Thoracic aorta (tissue), 2 donors: ENCODE results near the gene BORCS5. TPM values are rescaled to one million over a fixed set of nuclear protein-coding genes. Genes with fewer than 3 reads are reported as not detected.
A peak's percentile ranks its signal among the peaks of the same experiment; 100 is the strongest.
"Not testable (repeated sequence)": the region's sequence is repeated elsewhere in the genome, so short reads cannot be mapped to it uniquely, and the experiment has no call there.

ENCODE experiments used
- ATAC-seq: fragments of 150-250 bp; one replicate; pipeline ENCODE4 v1.8.0; 2017; ENCODE audit warnings: low read depth; ENCODE audit not compliant: insufficient number of reproducible peaks, low FRiP score
- DNase-seq: peaks from one replicate; pipeline ENCODE4 v3.0.0-alpha.2; 2020; ENCODE audit warnings: low spot score
- H3K27ac ChIP-seq, 2 donors: fragments of 200-600 bp; sonication (generic); 1 replicate in 1 of 2; 2 replicates in 1 of 2; pipeline ENCODE4 v1.5.1; 2016; ENCODE audit warnings: mild to moderate bottlenecking in 2 of 2, moderate library complexity in 2 of 2
- H3K27me3 ChIP-seq: fragments of 200-600 bp; sonication (generic); replicated peaks from 2 replicates; pipeline ENCODE4 v1.6.0; 2016; ENCODE audit warnings: mild to moderate bottlenecking; ENCODE audit not compliant: insufficient read depth
- H3K36me3 ChIP-seq: fragments of 200-600 bp; sonication (generic); one replicate; pipeline ENCODE4 v1.5.1; 2016
- H3K4me1 ChIP-seq, 2 donors: fragments of 200-600 bp; sonication (generic); 1 replicate in 1 of 2; 2 replicates in 1 of 2; pipeline versions ENCODE4 v1.5.1 to v1.6.0; 2016; ENCODE audit warnings: low read depth in 2 of 2, mild to moderate bottlenecking in 1 of 2; ENCODE audit not compliant: control insufficient read depth in 1 of 2
- H3K4me3 ChIP-seq: fragments of 200-600 bp; sonication (generic); 2 replicates; pipeline ENCODE4 v1.5.1; 2016; ENCODE audit warnings: mild to moderate bottlenecking
- H3K9me3 ChIP-seq: fragments of 200-600 bp; sonication (generic); 2 replicates; pipeline ENCODE4 v1.5.1; 2016
- total RNA-seq, 2 donors: library from RNA; depleted of rRNA; stranded (reverse); fragments of >200 nt; gene quantifications; one replicate each; pipeline versions ENCODE4 v1.1.0 to v1.2.3, GENCODE V29; 2016
- TF ChIP-seq, protein P1 (sequence below): fragments of 200-600 bp; sonication (generic); IDR thresholded peaks from one replicate; pipeline ENCODE4 v1.5.1; 2019; ENCODE audit warnings: antibody characterized with exemption

Gene BORCS5
- total RNA-seq: 10 to 100 TPM; 20.6 to 27.1 TPM

DNA sequence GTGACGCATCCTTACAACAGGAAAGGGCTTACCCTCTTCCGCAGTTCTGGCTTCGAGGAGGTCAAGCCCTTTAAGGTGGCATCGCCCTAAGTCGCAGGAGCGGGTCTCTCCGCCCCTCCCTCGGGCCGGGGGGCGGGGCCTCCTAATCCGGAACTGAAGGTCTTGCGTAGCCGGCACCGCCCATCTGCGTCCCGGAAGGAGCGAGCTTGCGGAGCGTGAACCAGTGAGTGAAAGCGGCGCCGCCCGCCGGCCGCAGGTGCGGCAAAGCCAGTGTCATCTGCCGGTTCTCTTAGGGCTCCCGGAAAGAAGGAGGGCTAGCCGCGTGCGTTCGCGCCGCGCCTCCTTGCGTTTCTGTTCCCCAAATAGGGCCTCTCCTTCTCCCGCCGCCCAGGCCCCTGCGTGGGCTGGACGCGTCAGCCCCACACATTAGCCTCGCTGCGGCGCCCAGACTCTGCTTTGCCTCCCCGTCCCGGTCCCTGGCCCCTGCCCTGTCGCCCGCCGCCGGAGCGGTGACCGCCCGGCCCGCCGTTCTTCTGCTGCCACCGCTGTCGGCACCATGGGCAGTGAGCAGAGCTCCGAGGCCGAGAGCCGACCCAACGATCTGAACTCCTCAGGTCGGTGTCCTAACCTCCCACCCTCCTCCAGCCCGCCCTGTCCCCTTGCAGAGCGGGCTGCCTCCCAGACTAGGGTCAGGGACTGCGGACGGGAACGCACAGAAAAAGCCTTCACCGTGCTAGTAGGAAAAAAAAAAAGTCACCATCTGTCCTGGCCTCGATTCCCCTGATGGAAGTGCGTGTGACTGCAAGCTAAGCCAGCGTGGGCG is at the start of gene BORCS5:
Gene BORCS5 (plus strand): TSS at position 183 of the 823 bp plus-strand sequence. CDS start 374 bp downstream, at position 557.
- H3K36me3 ChIP-seq: no peaks in the 10 kb centered on the region
- ATAC-seq: peak; percentile 95
- DNase-seq: peak; percentile 84
- H3K4me1 ChIP-seq: peaks cover 2 to 29% of the 10 kb centered on the region in 2 donors
- H3K27me3 ChIP-seq: no peaks in the 10 kb centered on the region
- peak within 1 kb of the TSS; percentile 86 for H3K4me3 ChIP-seq
- no peaks in the 10 kb centered on the region for H3K9me3 ChIP-seq
- TF ChIP-seq, protein P1, sequence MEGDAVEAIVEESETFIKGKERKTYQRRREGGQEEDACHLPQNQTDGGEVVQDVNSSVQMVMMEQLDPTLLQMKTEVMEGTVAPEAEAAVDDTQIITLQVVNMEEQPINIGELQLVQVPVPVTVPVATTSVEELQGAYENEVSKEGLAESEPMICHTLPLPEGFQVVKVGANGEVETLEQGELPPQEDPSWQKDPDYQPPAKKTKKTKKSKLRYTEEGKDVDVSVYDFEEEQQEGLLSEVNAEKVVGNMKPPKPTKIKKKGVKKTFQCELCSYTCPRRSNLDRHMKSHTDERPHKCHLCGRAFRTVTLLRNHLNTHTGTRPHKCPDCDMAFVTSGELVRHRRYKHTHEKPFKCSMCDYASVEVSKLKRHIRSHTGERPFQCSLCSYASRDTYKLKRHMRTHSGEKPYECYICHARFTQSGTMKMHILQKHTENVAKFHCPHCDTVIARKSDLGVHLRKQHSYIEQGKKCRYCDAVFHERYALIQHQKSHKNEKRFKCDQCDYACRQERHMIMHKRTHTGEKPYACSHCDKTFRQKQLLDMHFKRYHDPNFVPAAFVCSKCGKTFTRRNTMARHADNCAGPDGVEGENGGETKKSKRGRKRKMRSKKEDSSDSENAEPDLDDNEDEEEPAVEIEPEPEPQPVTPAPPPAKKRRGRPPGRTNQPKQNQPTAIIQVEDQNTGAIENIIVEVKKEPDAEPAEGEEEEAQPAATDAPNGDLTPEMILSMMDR: peak; percentile 11
- peak within 1 kb of the TSS; percentile 94 to 99 for H3K27ac ChIP-seq

DNA sequence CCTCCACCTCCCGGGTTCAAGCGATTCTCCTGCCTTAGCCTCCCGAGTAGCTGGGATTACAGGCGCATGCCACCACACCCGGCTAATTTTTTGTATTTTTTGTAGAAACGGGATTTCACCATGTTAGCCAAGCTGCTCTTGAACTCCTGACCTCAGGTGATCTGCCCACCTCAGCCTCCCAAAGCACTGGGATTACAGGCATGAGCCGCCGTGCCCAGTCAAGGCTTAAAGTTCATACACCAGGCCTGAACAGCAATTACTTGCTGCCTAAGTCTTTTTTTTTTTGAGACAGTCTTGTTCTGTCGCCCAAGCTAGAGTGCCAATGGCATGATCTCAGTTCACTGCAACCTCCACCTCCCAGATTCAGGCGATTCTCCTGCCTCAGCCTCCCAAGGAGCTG is 46.2 kb upstream of the BORCS5 start:
- not testable (repeated sequence) for H3K4me1 ChIP-seq, H3K36me3 ChIP-seq, DNase-seq, H3K27ac ChIP-seq, H3K4me3 ChIP-seq, ATAC-seq, H3K9me3 ChIP-seq, H3K27me3 ChIP-seq

DNA sequence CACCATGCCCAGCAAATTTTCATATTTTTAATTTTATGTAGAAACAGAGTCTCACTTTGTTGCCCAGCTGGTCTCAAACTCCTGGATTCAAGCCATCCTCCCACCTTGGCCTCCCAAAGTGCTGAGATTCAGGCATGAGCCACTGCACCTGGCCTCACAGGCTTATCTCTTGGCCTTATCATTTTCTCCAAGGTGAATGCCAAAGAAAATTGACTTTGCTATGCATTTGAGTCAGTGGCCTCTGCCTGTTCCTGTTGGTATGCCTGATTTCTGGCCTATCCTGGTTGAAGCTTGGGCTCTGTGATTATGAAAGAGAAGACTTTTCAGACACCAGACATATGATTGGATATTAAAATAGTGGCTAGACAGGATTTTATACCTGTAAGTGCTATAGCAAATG is 41.0 kb upstream of the BORCS5 start:
- TF ChIP-seq, protein P1: no peak
- peaks cover 0 to 14% of the 10 kb centered on the region in 2 donors for H3K4me1 ChIP-seq
- no peaks in the 10 kb centered on the region for H3K27me3 ChIP-seq
- no peak overlapping the region for H3K27ac ChIP-seq
- H3K36me3 ChIP-seq: no peaks in the 10 kb centered on the region
- ATAC-seq (no peak), DNase-seq (no peak)
- no peak overlapping the region for H3K4me3 ChIP-seq
- no peaks in the 10 kb centered on the region for H3K9me3 ChIP-seq

DNA sequence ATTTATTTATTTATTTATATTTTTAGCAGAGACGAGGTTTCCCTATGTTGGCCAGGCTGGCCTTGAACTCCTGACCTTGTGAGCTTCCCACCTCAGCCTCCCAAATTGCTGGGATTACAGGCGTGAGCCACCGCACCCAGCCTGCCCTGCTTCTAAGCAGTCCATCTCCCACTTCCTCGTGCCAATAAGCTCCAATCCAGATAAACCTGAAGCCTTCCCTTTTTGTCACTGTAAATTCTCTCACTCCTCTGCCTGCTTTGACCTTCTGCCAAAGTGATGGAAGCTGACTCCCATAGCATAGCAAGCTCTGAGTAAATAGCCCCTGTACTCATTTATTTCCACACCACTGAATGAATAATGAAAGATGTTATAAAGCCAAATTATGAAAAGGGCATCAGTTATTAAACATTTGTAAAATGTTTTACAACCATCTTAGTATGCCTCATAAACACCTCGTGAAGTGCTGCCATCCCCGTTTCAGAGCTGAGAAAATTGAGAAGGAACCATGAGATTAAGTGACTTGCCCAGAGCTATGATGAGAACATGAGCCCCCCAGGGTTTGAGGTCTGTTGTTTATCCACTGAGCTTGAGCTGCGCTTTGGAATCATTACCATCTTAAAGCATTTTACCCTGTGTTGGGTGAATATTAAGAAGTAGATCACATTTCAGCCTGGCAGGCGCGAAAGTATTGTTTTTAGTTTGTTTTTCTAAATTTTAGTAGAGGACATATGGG is 37.3 kb upstream of the BORCS5 start:
- H3K4me3 ChIP-seq: peak overlapping the region; percentile 59

DNA sequence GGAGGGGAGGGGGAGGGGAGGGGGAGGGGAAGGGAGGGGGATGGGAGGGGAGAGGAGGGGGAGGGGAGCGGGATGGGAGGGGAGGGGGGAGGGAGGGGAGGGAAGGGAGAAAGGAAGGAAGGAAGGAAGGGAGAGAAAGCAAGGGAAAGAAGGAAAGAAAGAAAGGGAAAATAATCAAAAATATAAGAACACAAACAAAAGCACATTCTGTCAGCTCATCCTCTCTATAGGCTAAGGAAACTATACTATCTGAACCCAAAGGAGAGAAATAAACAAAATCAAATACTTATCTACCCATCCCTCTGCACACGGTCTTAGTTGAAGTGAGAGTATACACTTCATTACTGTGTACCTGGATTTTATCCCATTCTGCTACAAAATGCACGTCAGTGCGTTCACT is 33.8 kb upstream of the BORCS5 start:
- DNase-seq (no peak), ATAC-seq (no peak)
- Histone ChIP-seq H3K27ac (no peak overlapping the region), H3K9me3 (no peaks in the 10 kb centered on the region), H3K4me1 (peaks cover 2 to 20% of the 10 kb centered on the region in 2 donors), H3K27me3 (no peaks in the 10 kb centered on the region), H3K4me3 (no peak overlapping the region), H3K36me3 (no peaks in the 10 kb centered on the region)
- TF ChIP-seq, protein P1: no peak

More for the DNA sequence above, 37.3 kb upstream of the BORCS5 start:
- no peaks in the 10 kb centered on the region for H3K9me3 ChIP-seq
- peaks cover 0 to 16% of the 10 kb centered on the region in 2 donors for H3K4me1 ChIP-seq
- H3K27me3 ChIP-seq: no peaks in the 10 kb centered on the region
- no peak for DNase-seq
- TF ChIP-seq, protein P1: no peak
- H3K36me3 ChIP-seq: no peaks in the 10 kb centered on the region
- peak overlapping the region; percentile 8 to 10 for H3K27ac ChIP-seq
- ATAC-seq: no peak
